ENCODE measurements around the gene OSBP.

DNA sequence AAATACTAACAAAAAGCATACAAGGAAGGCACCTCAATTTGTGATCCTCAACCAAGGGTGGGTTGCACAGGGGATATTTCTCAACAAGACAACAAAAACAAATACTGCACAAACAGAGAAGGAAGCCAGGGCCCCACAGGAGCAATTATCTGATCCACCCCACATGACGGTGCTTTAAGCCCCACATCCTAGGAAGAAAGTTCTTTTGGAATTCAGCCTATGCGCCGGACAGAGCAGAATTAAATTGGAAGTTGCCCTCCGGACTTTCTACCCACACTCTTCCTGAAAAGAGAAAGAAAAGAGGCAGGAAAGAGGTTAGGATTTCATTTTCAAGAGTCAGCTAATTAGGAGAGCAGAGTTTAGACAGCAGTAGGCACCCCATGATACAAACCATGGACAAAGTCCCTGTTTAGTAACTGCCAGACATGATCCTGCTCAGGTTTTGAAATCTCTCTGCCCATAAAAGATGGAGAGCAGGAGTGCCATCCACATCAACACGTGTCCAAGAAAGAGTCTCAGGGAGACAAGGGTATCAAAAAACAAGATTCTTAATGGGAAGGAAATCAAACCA, 40.6 kb downstream of the OSBP start:
- TF ChIP-seq CTCF (IDR thresholded peaks at IDR 0.05), result no peak
- no peak for TF ChIP-seq POLR2A (IDR thresholded peaks at IDR 0.05)
